Erythroblast (primary cell): ENCODE data around the gene ZFYVE28.
"Not testable (repeated sequence)": the region's sequence is repeated elsewhere in the genome, so short reads cannot be mapped to it uniquely, and the experiment has no call there.

Source experiments
- DNase-seq, 2 experiments: peaks; one replicate each; lab custom pipeline; 2025; lab: John Stamatoyannopoulos, UW
- GATA1 ChIP-seq: IDR thresholded peaks from 2 replicates; pipeline ENCODE4 v1.6.1; 2011; ENCODE audit warnings: low read depth, mild to moderate bottlenecking, control low read depth, low read length, moderate library complexity
- POLR2A ChIP-seq: IDR thresholded peaks from 2 replicates; pipeline ENCODE4 v1.6.1; 2011; ENCODE audit warnings: mild to moderate bottlenecking, low read length

ZFYVE28 gene

GRCh38 chr4:2442175-2442993, 23.9 kb upstream of the ZFYVE28 start:
- DNase-seq: no peak
- no peak for TF ChIP-seq GATA1
- TF ChIP-seq POLR2A: no peak

GRCh38 chr4:2441393-2442174, 23.1 kb upstream of the ZFYVE28 start:
- TF ChIP-seq POLR2A: no peak
- TF ChIP-seq GATA1: no peak
- peak; percentile 78 to 80 for DNase-seq

GRCh38 chr4:2438822-2439718, 20.6 kb upstream of the ZFYVE28 start:
- DNase-seq: no peak
- TF ChIP-seq GATA1: no peak
- no peak for TF ChIP-seq POLR2A

GRCh38 chr4:2437475-2438215, 19.2 kb upstream of the ZFYVE28 start:
- no peak for TF ChIP-seq GATA1
- no peak for TF ChIP-seq POLR2A
- DNase-seq: no peak

- TF ChIP-seq POLR2A (no peak), GATA1 (no peak)
- DNase-seq: no peak
Observed at GRCh38 chr4:2436761-2437474, 18.5 kb upstream of the ZFYVE28 start.

- DNase-seq: peak in 1 of 2 experiments; percentile 12
Observed at GRCh38 chr4:2436301-2436700, 17.9 kb upstream of the ZFYVE28 start.

GRCh38 chr4:2434420-2434819, 16.0 kb upstream of the ZFYVE28 start:
- DNase-seq: no peak
- no peak for TF ChIP-seq GATA1
- TF ChIP-seq POLR2A: no peak

More at GRCh38 chr4:2436301-2436700, 17.9 kb upstream of the ZFYVE28 start:
- TF ChIP-seq POLR2A: no peak
- no peak for TF ChIP-seq GATA1

GRCh38 chr4:2433609-2434350, 15.3 kb upstream of the ZFYVE28 start:
- DNase-seq: no peak
- TF ChIP-seq GATA1 (no peak), POLR2A (no peak)

- TF ChIP-seq GATA1: no peak
- peak in 1 of 2 experiments; percentile 33 for DNase-seq
Observed at GRCh38 chr4:2432991-2433530, 14.6 kb upstream of the ZFYVE28 start.

- DNase-seq: no peak
- TF ChIP-seq GATA1 (no peak), POLR2A (no peak)
Observed at GRCh38 chr4:2432004-2432403, 13.6 kb upstream of the ZFYVE28 start.

- DNase-seq: not testable (repeated sequence)
Observed at GRCh38 chr4:2429945-2430757, 11.7 kb upstream of the ZFYVE28 start.
